Measurements from ENCODE around the gene CHMP2A. TPM values are rescaled to one million over a fixed set of nuclear protein-coding genes. Genes with fewer than 3 reads are reported as not detected.

The CHMP2A gene
- polyA plus RNA-seq, 1 donor from 2014 or later: 189 TPM

- Histone ChIP-seq H3K27ac (ENCODE audit: low read length) (no peak overlapping the region), H3K36me3 (ENCODE audit: insufficient read depth, low read length) (no peaks in the 10 kb centered on the region), H3K9ac (ENCODE audit: low read length) (no peak overlapping the region), H4K20me1 (ENCODE audit: insufficient read depth) (no peaks in the 10 kb centered on the region), H3K4me3 (ENCODE audit: low read length) (no peak overlapping the region), H3K27me3 (ENCODE audit: insufficient read depth, low read depth, low read length) (no peaks in the 10 kb centered on the region), H2AFZ (ENCODE audit: low read depth, low read length) (no peak overlapping the region), H3K9me3 (ENCODE audit: low read length) (no peaks in the 10 kb centered on the region), H3K4me2 (ENCODE audit: low read length) (no peak overlapping the region), H3K9me2 (ENCODE audit: insufficient read depth, low read length) (no peaks in the 10 kb centered on the region), H3F3A (ENCODE audit: insufficient read depth, low read length, poor library complexity, severe bottlenecking) (no peaks in the 10 kb centered on the region), H3K79me2 (replicated peaks; ENCODE audit: insufficient read depth, low read length) (no peaks in the 10 kb centered on the region)
- TF ChIP-seq, protein P1, sequence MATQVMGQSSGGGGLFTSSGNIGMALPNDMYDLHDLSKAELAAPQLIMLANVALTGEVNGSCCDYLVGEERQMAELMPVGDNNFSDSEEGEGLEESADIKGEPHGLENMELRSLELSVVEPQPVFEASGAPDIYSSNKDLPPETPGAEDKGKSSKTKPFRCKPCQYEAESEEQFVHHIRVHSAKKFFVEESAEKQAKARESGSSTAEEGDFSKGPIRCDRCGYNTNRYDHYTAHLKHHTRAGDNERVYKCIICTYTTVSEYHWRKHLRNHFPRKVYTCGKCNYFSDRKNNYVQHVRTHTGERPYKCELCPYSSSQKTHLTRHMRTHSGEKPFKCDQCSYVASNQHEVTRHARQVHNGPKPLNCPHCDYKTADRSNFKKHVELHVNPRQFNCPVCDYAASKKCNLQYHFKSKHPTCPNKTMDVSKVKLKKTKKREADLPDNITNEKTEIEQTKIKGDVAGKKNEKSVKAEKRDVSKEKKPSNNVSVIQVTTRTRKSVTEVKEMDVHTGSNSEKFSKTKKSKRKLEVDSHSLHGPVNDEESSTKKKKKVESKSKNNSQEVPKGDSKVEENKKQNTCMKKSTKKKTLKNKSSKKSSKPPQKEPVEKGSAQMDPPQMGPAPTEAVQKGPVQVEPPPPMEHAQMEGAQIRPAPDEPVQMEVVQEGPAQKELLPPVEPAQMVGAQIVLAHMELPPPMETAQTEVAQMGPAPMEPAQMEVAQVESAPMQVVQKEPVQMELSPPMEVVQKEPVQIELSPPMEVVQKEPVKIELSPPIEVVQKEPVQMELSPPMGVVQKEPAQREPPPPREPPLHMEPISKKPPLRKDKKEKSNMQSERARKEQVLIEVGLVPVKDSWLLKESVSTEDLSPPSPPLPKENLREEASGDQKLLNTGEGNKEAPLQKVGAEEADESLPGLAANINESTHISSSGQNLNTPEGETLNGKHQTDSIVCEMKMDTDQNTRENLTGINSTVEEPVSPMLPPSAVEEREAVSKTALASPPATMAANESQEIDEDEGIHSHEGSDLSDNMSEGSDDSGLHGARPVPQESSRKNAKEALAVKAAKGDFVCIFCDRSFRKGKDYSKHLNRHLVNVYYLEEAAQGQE (IDR thresholded peaks at IDR 0.05; ENCODE audit: borderline replicate concordance): no peak
- no peak for TF ChIP-seq SMC3 (conservative IDR thresholded peaks at IDR 0.05; ENCODE audit: poor library complexity)
- no peak for TF ChIP-seq TAF1 (IDR thresholded peaks at IDR 0.05; ENCODE audit: low read depth)
- TF ChIP-seq RAD21 (conservative IDR thresholded peaks at IDR 0.05): no peak
- TF ChIP-seq POLR2AphosphoS5 (IDR thresholded peaks at IDR 0.05): no peak
- no peak for TF ChIP-seq EP300 (conservative IDR thresholded peaks at IDR 0.05; ENCODE audit: poor library complexity, severe bottlenecking)
- TF ChIP-seq CTCF (IDR thresholded peaks at IDR 0.05; ENCODE audit: poor library complexity, severe bottlenecking): no peak
- TF ChIP-seq MXI1 (conservative IDR thresholded peaks at IDR 0.05; ENCODE audit: poor library complexity, severe bottlenecking): no peak
- no peak for TF ChIP-seq EZH2 (IDR thresholded peaks at IDR 0.05; ENCODE audit: borderline replicate concordance, insufficient read depth, low read length, poor library complexity, severe bottlenecking)
These were observed 13.7 kb upstream of the CHMP2A start for GRCh38 chr19:58568453-58569130.

GRCh38 chr19:58566989-58567388 lies 12.1 kb upstream of the CHMP2A start:
- Histone ChIP-seq H3K27me3 (ENCODE audit: insufficient read depth, low read depth, low read length) (no peaks in the 10 kb centered on the region), H3K9ac (ENCODE audit: low read length) (no peak overlapping the region), H3K9me2 (ENCODE audit: insufficient read depth, low read length) (no peaks in the 10 kb centered on the region), H3K9me3 (ENCODE audit: low read length) (no peaks in the 10 kb centered on the region), H3K4me2 (ENCODE audit: low read length) (no peak overlapping the region), H3K79me2 (replicated peaks; ENCODE audit: insufficient read depth, low read length) (no peaks in the 10 kb centered on the region), H3K27ac (ENCODE audit: low read length) (no peak overlapping the region), H3K36me3 (ENCODE audit: insufficient read depth, low read length) (no peaks in the 10 kb centered on the region), H3K4me3 (ENCODE audit: low read length) (no peak overlapping the region), H4K20me1 (ENCODE audit: insufficient read depth) (no peaks in the 10 kb centered on the region), H3F3A (ENCODE audit: insufficient read depth, low read length, poor library complexity, severe bottlenecking) (no peaks in the 10 kb centered on the region), H2AFZ (ENCODE audit: low read depth, low read length) (no peak overlapping the region)
- TF ChIP-seq POLR2AphosphoS5 (IDR thresholded peaks at IDR 0.05) (no peak), TAF1 (IDR thresholded peaks at IDR 0.05; ENCODE audit: low read depth) (no peak), EP300 (conservative IDR thresholded peaks at IDR 0.05; ENCODE audit: poor library complexity, severe bottlenecking) (no peak)
